Measurements from ENCODE around the gene CD302.

CD302 gene

GRCh38 chr2:159722580-159722979 lies 75.4 kb downstream of the CD302 start:
- no peak overlapping the region for H3K4me3 ChIP-seq (ENCODE audit: low read depth, low read length)
- TF ChIP-seq, protein P1, sequence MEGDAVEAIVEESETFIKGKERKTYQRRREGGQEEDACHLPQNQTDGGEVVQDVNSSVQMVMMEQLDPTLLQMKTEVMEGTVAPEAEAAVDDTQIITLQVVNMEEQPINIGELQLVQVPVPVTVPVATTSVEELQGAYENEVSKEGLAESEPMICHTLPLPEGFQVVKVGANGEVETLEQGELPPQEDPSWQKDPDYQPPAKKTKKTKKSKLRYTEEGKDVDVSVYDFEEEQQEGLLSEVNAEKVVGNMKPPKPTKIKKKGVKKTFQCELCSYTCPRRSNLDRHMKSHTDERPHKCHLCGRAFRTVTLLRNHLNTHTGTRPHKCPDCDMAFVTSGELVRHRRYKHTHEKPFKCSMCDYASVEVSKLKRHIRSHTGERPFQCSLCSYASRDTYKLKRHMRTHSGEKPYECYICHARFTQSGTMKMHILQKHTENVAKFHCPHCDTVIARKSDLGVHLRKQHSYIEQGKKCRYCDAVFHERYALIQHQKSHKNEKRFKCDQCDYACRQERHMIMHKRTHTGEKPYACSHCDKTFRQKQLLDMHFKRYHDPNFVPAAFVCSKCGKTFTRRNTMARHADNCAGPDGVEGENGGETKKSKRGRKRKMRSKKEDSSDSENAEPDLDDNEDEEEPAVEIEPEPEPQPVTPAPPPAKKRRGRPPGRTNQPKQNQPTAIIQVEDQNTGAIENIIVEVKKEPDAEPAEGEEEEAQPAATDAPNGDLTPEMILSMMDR (IDR thresholded peaks at IDR 0.05; ENCODE audit: borderline replicate concordance, insufficient read depth, low read depth, low read length), result no peak

DNA sequence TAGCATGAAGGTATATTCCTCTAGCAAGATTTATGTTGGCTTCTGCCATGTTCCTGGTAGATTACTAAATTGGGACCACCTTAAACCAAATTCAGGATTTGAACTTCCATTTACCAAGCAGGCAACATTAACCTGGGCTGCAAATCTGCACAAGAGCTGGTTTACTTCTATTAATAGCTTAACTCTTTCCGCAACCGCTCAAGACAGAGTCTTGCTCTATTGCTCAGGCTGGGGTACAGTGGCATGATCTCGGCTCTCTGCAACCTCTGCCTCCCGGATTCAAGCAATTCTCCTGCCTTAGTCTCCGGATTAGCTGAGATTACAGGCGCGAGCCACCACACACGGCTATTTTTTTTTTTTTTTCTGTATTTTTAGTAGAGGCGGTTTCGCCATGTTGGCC lies 77.3 kb downstream of the CD302 start:
- no peak overlapping the region for H3K4me3 ChIP-seq (ENCODE audit: low read depth, low read length)
- TF ChIP-seq, protein P1 (IDR thresholded peaks at IDR 0.05; ENCODE audit: borderline replicate concordance, insufficient read depth, low read depth, low read length), result no peak

Data from GM12875 (cell line).